DOHH2 (cell line): ENCODE results near the gene MIPOL1.

Experiments used
- CTCF ChIP-seq: fragments of 200-600 bp; sonication (generic); IDR thresholded peaks from one replicate; pipeline ENCODE4 v1.5.1; 2014; ENCODE audit warnings: antibody characterized with exemption, mild to moderate bottlenecking, low read depth, low read length; ENCODE audit not compliant: poor library complexity, severe bottlenecking
- EZH2phosphoT487 ChIP-seq: fragments of 200-600 bp; sonication (generic); IDR thresholded peaks from 2 replicates; pipeline ENCODE4 v1.6.1; 2017; ENCODE audit warnings: borderline replicate concordance, mild to moderate bottlenecking, antibody characterized with exemption, low read length, moderate library complexity, mixed read lengths

- TF ChIP-seq CTCF, result no peak
- TF ChIP-seq EZH2phosphoT487, result no peak
These were observed 400.4 kb downstream of the MIPOL1 start for GRCh38 chr14:37597914-37598746.
